Eye (tissue), 1 donor: Measurements from ENCODE around the gene JUP.

Experiments used
- DNase-seq: peaks from one replicate; pipeline ENCODE4 v3.0.0-alpha.2; 2015

JUP gene

DNA sequence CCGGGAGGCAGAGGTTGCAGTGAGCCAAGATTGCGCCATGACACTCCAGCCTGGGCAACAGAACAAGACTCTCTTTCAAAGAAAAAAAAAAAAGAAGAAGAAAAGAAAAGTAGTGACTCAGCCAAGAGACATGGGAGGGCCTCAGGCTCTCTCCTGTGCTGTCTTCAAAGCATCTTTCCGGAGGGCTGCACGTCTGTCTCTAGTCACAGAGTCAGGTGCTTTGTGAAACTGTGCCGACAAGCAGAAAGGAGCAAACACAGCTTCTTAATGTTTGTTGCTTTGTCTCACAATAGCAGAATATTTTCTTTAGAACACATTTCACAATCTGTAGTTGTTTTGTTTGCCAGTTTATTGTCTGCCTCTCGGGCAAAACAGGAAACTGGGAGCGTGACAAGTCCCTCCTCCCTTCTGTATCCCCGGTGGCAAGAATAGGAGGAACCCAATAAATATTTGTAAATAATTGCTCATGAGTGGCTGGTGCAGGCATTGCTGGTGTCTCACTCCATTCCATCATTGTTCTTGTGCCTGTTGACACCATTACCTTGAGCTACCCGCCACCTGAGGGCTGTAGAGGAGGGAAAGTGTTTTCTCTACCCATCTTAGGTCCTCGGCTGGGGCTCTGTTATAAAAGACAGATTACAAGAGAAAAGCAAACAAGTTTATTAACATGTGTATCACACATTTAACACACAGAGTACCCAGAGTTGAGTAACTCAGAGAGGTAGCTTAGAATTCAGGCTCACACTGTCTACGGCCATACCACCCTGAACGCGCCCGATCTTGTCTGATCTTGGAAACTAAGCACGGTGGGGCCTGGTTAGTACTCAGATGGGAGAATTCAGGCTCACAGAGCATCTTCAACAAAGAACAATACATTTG lies 68.9 kb downstream of the JUP start:
- DNase-seq: no peak

DNA sequence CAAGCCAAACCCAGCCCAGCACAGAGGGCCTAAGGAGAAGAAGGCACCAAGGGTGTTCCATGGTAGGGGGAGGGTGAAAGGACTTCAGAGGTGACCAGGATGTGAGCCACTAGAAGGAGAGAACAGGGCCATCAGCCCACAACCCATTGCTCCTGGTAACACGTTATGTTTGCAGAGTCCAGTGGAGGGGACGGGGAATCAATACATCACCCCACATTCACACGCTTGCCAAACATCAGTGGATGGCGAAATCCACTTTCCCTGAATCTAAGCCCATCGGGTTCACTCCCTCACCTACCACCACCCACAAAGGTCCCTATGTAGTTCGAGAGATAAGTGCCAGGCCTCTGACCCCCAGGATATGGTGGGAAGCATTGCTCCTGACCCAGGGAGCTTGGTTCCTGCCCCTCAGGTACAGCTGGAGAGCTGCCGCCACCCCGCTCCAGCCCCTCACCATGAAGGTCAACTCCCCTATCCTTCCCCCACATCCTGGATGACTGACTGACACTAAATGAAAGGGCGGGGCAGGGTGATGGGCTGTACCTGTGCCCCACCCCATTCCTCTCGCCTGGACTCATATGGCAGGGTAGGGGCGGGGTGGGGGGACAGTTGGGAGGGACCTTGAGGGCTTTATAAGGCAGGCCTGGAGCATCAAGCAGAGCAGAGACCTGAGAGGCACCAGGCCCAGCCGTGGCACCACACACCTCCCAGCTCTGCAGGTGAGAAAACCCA lies 74.7 kb downstream of the JUP start, which contains the start of gene GAST:
GAST (plus strand) TSS at position 663 of the 732 bp plus-strand sequence. CDS start 3,106 bp downstream, outside the sequence.
- no peak for DNase-seq

DNA sequence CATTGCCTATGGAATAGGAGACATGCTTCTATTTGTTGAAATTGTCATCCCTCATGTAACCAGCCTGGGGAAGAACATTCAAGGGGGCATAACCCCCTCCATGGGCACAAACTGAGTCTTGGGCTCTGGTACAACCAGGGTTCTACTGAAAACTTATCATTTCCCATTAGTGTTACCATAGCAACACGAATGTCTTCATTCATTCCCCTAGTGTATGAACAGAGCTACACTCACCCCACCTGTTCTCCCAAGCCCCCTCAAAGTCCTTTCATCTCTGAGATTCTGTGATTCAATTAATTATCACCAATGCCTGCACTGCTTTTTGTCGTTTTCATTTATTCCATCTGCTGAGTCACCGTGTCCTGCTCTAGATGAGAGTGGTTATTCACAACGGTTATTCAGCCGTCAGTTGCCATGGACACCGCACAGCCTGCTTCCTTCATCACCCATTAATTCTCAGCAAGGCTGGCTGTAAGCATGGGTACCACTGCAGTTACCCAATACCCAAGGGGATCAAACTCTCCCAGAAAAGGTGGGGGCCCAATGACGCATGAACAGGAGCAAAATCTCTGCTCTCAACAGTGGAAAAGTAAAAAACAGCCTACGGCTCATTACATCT lies 75.9 kb downstream of the JUP start:
- peak; percentile 79 for DNase-seq

DNA sequence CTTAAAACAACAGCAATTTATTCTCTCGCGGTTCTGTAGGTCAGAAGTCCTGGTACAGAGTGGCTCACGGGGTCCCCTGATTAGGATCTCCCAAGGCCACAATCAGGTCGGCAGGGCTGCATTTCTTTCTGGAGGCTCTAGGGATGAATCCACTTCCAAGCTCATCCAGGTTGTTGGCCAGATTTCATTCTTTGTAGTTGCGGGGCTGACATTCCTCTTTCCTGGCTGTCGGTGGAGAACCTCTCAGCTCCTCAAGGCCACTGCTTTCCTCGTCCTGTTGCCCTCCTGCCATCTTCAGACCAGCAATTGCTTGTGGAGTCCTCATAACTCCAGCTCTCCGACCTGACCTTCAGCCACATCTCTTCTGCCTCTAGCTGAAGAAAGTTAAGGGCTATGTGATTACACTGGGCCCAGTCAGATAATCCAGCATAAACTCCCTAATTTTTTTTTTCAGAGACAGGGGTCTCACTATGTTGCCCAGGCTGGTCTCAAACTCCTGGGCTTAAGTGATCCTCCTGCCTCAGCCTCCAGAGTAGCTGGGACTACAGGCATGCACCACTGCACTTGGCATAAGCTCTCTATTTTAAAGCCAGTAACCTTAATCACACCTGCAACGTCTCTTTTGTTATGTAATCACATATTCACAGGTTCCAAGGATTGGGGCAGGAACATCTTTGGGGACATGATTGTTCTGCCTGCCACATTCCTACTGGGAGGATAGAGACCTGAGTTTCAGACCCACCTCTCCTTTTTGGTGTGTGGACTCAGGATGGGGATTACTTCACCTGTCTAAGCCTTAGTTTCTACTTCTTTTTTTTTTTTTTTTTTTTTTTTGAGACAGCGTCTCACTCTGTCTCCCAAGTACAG lies 78.5 kb downstream of the JUP start:
- no peak for DNase-seq

DNA sequence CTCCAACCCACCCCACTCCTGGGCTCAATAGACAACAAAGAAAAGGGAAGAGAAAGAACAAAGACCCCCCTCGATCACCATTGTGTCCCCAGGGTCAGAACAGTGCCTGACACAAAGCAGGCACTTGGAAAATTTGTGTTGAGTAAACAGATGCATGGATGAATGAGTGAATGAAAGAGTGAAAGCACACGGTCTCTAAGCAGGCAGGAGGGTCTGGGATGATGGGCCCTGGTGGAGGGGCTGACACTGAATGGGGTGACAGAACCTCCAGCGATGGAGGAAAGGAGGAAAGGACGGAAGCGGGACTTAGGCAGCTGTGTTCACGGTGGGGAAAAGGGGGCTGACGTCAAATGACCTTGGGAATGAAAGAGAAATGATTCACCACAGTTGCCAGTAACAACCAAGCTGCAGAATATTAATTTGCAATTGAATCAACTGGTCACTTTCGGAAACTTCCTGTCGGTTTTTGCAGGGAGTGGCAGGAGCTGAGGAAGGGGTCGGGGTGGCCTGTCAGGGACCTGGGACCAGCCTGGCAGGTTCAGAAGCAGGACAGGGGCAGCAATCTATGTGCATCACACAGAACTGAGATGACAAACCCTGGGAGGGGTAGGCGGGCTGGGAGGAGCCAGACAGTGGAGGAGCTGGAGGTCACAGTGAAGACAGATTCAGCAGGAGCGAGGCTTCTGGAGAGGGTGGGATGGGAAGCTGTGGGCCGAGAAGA lies 81.1 kb downstream of the JUP start:
- DNase-seq: peak; percentile 69
